Measurements from ENCODE around the gene ITGB3.

- no peak for TF ChIP-seq RAD21 (IDR thresholded peaks at IDR 0.05; ENCODE audit: low read depth)
- TF ChIP-seq YY1 (IDR thresholded peaks at IDR 0.05; ENCODE audit: low read depth), result no peak
- TF ChIP-seq REST (IDR thresholded peaks at IDR 0.05; ENCODE audit: low read depth), result no peak
Measured at GRCh38 chr17:47352848-47353247, 99.2 kb downstream of the ITGB3 start.
